A172 (cell line): ENCODE results near the gene SLIT3. TPM values are rescaled to one million over a fixed set of nuclear protein-coding genes. Genes with fewer than 3 reads are reported as not detected.

Experiments
- DNase-seq: peaks from one replicate; pipeline ENCODE4 v3.0.0-alpha.2; 2015; ENCODE audit warnings: low spot score
- total RNA-seq: library from RNA; depleted of rRNA; stranded (reverse); fragments of >200 nt; shearing (Covaris generic); gene quantifications from 2 replicates; pipeline ENCODE4 v1.2.3, GENCODE V29; 2014; rRNA removed

The SLIT3 gene
- 0.12 and 0.31 TPM in 2 replicates for total RNA-seq

DNA sequence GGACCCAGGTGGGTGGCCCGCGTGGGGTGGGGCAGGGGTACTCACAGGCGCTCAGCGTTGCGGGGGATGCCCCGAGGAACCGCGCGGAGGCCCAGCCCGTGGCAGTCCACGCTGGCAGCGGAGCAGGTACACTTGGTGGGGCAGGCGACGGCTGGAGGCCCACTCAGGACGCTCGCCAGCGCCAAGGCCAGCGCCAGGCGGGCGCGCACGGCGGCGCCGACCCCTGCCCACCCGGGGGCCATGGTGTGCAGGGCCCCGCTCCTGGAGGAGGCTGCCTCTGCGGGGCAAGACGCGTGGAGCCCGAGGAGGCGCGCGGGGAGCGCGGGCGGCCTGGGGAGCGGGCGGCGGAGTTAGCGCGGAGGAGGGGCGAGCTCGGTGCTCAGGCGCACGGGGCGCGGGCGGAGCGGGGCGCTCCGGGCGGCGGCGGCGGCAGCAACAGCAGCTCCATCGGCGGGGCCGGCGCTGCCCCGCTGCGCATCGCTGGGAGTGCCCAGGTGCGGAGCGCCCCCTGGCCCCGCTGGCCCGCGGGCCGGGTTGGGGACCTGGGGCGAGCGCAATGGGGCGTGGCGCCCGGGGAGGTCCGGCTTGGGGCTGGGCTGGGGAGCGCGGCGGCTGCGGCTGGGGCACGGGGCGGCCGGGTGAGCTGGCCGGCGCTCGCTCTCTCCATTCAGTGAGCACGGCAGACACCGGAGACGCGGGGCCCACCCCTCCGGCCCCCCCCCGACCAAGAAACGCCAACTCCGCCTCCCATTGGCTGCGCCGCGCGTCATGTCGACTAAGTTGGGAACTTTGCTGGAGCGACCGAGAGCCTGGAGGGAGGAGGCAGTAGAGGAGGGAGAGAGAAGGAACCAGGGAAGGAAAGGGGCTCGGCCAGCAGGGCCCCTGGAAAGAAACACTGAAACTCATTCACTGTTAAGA, at the start of gene SLIT3:
Gene SLIT3, minus strand, starts transcription at position 672 of the 918 bp plus-strand sequence. Its CDS starts 430 bp downstream, at position 242.
- DNase-seq, result peak; percentile 69

DNA sequence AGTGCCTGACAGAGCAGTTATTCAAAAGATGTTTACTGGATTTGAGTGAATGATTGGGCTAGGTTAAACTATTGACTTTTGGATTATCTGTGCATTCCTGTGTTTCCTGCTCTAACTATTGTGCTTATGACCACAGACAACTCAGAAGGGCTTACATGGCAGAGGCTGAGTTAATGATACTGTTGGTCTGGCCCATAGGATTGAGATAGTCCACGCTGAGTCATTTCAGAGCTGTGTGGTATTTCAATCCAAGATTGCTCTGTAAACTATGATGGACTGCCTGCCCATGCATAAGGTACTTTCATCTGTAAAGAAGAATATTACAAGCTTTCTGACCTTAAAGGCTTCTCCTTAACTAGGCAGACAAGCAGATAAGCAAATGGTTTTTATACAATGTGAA, 49.1 kb upstream of the SLIT3 start:
- DNase-seq, result peak; percentile 91

DNA sequence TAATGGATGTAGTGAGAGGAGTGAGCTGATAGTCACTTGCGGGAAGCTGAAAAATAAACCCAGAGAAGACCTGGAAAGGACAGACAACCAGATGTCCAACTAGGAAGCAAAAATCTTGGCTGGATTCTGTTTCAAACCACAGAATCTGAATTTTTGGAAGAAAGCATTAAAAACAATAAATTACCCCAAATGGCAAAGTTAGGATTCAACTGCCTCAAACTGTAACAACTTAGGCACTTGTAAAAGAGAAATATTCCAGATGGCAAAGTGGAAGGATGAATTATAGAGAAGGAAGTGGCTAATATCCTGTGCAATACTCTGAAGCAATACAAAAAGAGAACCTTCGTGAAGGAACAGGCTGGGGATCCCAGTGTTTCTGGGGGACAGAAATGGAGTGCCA, 46.8 kb upstream of the SLIT3 start:
- DNase-seq, result no peak

DNA sequence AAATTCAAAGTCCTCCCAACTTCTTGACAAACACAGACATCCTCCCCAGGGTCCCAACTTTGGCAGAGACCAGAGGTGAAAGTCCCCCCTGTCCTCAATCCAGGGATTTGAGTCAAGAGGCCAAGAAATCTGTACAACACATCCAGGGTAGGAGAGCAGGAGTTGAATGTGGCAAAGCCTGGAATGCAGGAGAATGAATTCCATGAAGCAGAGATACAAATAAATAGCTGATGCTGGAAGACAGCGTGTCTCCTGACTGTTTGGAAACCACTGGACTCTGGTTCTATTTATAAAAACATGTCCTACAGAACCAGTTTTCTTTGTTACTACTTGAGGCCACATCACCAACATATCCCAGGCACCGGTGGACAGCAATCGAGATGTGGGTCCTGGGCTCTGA, 43.7 kb upstream of the SLIT3 start:
- DNase-seq, result no peak

DNA sequence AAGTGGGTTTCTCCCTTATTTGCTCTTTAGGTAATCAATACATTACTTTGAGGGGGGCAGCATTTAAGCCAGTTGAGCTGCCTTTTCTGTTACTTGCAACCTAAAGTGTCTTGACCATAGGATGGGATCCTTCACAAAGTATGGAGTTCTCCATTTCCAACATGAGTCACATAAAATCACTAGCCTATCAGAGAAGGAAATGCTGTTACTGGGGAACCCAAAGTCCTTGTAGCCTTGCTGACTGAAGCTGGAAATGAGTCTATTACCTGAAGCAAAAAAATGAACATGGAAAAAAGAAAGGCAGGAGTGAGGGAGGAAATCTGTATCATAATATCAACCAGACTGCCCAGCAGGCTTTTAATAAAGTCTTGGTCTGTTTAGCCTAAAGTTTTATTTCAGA, 42.8 kb upstream of the SLIT3 start:
- no peak for DNase-seq

DNA sequence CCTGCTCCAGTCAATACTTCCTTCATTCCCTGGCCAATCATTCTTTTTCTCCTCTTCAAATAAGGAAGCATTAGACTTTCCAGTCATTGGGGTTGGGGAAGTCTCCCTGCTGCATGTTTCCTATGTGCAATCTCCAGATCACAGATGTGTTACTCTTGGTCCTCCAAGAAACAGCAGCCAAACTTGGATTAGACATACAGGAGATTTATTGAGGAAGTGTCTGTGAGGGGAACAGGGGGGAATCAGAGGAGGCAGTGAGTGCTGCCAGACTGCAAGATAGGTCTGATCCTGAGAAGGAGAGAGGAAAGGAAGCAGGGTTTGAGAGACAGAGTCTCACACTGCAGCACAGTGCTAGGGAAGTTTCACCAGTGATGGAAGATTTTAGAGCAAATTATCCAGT, 40.6 kb upstream of the SLIT3 start:
- no peak for DNase-seq

DNA sequence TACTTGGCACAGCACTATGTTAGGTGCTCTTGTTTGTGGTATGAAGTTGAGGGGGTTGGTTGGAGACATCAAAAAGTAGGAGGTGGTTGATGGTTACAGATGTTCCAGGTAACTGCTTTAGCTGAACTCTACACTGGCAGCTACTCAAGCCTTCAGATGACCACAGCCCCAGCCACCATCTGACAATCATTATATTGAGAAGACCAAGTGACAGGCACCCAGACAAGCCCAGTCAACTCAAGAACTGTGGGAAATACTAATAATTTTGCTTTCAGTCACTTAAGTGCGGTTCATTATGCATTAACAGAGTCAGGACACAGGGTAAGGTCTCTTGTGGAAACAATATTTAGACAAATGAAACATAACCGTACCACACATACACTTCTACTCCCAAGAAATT, 38.9 kb upstream of the SLIT3 start:
- no peak for DNase-seq

DNA sequence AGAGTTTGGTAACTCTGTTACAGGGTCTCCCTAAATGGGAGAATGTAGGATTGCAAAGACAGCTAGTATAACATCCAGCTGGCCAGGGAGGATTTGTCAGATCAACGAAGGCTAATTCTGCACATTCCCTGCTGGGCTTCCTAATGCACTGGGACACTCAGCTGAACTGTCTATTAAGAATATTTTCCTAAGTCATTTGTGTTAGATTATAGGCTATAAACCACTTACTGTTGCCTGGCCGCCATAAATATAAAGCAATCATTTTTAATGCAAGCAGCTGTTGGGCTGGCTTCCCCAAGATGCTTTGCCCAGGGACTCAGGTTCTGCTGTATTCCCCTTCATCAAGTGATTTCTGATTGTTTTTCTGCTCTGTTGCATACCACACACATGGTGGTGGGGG, 35.3 kb upstream of the SLIT3 start:
- no peak for DNase-seq

DNA sequence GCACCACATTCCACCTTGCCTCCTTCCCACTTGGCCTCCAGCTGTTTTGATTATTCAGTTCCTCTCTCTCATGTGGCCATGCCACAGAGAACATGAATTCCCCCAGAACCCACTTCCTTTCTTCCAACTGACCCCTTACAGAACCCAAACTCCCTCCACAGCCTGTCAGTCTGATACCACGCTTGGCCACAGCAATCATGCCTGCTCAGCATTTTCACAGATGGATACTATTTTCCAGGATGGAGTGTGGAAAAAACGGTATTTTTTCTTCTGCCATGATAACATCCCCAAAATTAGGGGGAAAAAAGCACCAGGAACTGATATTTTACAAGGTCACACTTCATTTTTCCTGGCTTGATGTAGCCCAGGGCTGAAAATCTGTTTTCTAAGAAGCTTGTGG, 34.9 kb upstream of the SLIT3 start:
- no peak for DNase-seq

DNA sequence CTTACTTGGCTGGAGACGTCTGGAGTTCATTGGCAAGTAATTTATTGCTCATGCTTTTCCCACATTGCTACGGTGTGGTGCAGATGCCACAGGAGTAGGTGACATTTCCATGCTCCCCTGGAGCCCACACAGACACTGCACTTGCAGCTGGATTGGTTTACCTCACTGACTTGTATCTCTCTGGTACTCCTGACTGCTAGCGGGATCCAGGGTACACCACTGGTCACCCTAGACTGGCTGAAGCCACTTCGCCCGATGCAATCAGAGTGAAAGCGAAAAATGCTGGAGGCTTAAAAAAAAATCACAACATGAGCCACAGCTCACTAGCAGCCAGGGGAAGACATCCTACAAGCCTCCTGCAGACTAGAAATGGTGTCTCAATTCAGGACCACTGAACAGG, 32.6 kb upstream of the SLIT3 start:
- no peak for DNase-seq

DNA sequence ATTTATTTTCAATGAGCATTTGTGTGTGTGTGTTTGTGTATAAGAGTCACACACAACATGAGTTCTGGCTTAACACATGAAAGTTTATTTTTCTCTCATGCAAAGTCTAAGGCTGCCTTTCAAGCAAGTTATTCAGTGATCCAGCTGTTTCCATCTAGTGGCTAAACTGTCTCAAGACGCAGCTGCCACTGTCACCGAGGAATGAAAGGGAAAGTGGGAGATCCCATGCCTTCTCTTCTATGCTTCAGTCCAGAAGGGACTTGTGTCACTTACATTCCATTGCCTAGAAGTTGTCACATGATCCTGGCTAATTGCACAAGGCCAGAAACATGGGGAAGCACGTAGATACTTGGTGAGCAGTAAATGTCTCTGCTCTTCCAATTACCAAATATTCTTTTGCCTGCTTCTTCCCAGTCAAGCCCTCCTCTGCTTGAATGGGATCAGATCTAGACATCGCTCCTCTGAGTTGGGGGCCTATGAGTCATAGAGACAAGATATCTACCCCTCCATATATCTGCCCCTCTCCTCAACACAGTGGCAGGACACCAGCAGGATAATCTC, 30.4 kb upstream of the SLIT3 start:
- no peak for DNase-seq

DNA sequence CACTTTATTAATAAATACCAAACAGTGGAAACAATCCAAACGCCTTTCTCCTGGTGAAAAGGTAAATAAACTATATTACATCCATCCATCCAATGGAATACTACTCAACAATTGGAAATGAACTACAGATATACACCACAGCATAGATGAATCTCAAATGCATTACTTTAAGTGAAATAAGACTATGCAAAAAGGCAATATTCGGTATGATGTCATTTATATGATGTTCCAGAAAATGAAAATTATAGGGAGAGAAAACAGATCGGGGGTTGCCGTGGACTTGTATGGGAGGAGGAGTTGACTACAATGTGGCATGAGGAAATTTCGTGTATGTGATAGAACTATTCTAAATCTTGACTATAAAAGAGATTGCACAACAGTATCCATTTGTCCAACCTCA, 27.5 kb upstream of the SLIT3 start:
- no peak for DNase-seq

DNA sequence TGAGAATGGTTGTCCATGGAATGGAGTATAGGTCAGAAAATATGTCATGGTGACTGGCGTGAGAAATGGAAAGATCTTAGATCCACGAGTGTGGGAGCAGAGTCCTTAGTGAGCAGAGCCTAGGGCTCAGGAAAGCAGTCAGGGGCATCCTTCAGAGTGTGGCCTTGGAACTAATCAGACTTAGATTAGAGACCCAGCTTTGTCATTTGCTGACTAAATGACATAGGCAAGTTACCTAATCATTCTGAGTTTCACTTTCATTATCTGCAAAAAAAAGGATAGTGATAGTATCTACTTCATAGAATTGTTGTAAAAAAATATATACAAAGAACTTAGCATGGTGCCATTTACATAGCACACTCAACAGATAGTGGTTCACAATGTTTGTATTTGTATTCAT, 24.3 kb upstream of the SLIT3 start:
- no peak for DNase-seq

DNA sequence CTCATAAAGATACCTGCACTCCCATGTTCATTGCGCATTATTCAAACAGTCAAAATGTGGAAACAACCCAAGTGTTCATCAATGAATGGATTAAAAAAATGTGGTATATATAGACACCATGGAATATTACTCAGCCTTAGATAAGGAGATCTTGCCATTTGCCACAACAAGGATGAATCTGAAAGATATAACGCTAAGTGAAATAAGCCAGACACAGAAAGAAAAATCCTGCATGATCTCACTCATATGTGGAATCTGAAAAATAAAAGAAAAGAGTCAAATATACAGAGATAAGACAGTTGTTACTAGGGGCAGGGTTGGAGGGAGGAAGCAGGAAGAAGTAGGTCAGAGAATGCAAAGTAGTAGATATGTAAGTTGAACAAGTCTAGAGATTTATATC, 17.6 kb upstream of the SLIT3 start:
- no peak for DNase-seq

DNA sequence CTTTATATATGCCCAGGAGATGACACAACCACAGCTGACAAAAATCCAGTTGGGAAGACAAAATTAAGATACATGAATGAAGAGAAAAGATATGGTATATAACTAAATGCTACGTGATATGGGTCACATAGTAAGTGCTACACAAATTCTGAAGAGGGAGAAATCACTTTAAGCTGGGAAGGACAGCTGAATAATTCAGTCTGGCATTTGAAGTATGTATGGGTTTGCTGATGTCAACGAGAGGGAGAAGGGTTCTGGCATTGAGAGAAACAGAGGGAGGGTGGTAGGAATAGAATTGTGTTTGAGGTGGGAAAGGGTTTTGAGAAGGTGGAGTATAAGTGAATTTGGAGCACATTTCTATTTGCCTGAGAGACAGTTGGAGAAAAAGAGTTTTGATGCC, 6.7 kb upstream of the SLIT3 start:
- no peak for DNase-seq

DNA sequence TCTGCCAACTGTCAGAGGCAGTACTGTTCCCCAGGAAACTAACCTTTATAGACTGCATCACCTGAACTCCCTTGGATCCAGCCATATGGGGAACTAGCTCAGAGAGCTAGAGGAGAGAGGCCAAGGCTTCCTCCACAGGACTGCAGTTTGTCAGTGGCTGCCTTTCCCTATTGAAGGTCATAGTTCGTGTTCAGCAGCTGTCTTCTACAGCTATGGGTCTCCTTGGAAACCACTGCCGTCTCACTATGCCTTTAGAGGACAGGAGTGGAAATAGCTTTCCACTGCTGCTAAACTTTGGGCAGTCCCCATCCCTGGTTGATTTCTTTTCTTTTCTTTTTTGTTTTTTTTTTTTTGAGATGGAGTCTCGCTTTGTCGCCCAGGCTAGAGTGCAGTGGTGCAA, 4.4 kb upstream of the SLIT3 start:
- no peak for DNase-seq

DNA sequence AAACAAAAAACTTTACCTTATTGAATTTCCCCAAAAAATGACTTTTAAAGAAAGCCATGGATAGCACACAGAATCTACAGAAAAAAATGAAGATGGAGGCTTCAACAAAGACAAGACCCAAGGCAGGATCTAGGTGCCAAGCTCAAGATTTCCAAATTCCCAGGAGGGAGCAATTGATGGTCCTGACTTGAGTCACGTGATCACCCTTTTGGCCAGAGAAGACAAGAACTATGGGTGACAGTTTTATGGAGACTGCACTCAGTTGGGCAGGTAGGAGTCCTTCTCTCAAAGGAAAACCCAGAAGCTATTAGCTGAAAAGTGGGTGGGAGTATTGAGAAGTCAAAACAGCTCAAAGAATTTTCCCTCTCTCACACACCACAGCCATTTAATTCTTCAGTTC, 3.2 kb upstream of the SLIT3 start:
- no peak for DNase-seq

DNA sequence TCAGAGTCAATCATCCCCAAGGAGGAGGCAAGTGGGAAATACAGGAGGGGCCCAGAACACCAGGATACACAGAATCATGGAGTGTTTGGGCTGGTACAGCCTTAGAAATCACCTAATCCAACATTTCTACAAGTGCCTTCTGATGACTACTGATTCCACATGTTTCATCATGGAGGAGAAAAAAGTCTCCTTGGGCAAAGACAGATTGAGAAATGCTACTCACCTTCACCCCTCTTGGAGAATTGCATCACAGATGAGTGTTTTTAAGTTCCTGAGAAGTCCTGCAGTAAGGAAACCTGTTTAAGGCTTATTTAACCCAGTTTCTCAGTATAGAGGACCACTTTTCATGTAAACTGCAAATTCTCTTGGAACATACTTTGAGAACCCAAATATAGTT, 2.2 kb upstream of the SLIT3 start:
- no peak for DNase-seq

DNA sequence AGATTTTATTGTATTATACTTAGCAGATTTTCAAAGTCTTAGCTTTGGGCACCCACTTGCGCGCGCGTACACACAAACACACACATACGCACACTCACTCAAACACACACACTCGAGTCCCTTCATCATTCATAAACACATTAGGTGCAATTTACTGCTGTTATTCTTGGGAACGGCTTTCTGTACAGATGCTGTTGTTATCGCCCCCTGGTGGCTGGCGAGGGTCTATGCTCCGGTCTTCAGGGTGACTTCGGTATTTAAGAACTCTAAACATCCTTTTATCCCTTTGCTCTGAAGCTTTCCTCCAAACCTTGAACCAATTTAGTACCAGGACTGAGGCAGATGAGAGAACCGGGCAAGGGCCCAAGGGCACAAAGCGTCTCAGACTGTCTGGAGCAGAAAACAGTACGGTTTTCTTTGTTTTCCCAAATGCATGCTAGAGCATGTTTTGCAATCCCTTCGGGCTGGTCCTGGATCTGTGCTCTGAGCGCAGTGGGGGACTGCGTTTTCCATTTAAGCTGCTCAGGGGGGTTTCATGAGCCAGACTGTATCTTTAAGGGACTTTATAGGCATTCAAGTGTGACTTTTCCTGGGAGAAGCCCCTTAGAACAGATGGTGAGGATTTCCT, 1.7 kb upstream of the SLIT3 start:
- peak; percentile 64 for DNase-seq

DNA sequence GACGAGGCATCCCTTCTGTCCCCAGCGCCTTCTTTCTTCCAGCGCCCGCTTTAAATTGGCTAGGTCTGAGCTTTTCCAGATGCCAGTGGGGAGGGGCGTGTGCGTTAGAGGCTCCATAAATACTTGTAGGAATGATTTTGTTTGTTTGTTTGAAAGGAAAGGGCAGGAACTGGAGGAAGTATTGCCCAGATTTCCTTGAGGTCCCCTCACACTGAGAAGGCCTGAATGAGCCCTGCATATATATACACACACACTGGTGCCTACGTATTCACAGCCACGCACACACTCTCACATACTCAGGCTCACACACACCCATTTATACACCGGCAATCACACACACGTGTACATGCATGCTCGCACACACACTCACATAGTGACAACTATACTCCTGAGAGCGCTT, 1.0 kb upstream of the SLIT3 start:
- DNase-seq, result no peak

DNA sequence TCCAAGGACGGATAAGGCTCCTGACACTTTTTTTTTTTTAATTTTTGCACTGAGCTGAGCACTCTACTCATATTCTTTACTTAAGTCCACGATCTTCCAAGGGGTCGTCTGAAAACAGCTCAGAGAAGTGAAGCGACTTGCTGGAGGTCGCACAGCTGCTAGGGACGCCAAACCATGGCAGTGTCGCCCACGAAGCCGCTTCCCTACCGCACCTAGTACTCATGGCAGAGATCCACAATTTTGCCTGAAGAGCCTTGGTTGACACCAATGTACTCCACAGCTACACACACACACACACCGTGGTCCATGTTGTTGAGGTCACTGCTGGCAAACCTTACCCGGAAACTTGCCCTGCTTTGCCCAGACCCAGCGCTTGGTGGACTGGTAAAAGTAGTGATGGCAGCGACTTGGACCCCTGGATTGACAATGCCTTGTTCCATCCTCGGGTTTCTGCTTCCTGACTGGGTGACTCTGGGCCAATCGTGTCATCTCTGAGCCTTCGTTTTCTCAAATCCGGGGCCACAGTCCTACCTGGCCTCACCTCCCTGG, 521 bp upstream of the SLIT3 start:
- DNase-seq, result no peak

DNA sequence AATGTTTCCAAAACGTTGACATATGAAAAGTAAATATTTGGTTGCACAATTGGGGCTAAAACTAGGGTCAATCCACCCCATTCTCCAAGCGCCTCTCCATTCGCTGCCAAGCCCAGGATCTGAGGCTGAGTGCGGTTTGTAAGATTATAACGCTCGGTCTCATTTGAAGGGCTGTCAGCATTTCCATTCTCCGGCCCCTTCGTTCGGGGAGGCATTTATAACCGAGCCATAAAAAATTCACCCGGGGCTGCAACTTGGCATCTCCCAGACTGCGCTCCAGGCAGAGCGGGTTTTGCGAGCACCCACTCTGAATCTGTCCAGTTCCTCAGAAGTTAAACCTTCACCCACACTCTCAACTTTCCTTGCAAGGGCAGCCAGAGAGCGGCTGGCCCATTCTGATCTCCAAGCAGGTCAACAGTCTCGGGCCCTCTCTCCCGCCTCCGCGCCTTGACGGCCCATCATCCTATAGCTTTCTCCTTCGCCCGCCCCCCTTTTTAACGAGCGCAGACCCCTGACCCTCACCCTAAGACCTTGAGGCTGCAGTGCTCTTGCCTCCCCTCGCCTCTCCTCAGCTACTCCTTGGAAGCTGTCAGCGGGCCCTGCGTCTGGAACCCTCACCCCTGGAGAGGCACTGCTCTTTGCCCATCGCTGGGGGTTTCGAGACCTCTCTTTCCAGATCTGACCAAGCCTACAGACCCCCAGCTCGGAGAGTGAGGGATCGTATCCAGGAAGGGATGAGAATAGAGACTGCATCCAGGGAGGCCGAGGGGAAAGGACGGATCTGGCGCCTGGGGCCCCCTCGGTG, 1.1 kb downstream of the SLIT3 start:
- no peak for DNase-seq
